ENCODE data around the gene DISC1.

GRCh38 chr1:231973830-231974229, 347.2 kb downstream of the DISC1 start:
- TF ChIP-seq CTCF (conservative IDR thresholded peaks at IDR 0.05) (no peak), ZFX (IDR thresholded peaks at IDR 0.05) (no peak)
